IPS DF 4.7 (cell line): ENCODE results near the gene CTF1.
"Not testable (repeated sequence)": the region's sequence is repeated elsewhere in the genome, so short reads cannot be mapped to it uniquely, and the experiment has no call there.

Experiments
- DNase-seq: peaks from one replicate; pipeline ENCODE4 v3.0.0-alpha.2; 2013; ENCODE audit warnings: low spot score; ENCODE audit errors: extremely low read depth

The CTF1 gene, protein sequence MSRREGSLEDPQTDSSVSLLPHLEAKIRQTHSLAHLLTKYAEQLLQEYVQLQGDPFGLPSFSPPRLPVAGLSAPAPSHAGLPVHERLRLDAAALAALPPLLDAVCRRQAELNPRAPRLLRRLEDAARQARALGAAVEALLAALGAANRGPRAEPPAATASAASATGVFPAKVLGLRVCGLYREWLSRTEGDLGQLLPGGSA

DNA sequence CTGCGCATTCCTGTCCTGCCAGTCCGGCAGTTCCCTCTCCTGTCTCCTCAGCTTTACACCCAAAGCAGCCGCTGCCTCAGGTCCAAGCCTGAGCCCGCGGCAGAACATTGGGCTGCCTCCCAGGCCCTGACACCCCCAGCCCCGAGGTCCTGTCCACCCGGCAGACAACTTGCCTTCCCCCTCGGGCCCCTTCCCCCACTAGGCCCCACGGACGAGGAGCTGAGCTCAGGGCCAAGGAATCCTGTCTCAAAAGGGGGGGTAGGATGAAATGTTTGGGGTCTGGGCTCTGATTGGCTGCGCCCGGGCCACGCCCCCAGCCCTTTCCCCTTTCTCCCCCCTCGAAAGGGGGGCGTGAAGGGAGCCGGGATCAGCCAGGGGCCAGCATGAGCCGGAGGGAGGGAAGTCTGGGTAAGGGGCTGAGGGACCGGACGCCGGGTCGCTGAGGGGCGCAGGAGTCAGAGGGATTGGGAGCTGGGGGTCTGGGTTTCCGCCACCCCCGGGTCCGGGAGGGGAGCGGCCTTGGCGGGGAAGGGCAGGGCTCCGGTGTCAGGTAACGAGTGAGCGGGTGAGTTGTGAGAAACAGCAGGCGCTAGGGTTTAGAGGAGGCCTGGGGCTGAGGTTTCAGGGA, at the start of gene CTF1:
TSS of gene CTF1 (plus strand) at position 354 of the 628 bp plus-strand sequence. CDS start at position 384, 30 bp downstream.
- DNase-seq = no peak

DNA sequence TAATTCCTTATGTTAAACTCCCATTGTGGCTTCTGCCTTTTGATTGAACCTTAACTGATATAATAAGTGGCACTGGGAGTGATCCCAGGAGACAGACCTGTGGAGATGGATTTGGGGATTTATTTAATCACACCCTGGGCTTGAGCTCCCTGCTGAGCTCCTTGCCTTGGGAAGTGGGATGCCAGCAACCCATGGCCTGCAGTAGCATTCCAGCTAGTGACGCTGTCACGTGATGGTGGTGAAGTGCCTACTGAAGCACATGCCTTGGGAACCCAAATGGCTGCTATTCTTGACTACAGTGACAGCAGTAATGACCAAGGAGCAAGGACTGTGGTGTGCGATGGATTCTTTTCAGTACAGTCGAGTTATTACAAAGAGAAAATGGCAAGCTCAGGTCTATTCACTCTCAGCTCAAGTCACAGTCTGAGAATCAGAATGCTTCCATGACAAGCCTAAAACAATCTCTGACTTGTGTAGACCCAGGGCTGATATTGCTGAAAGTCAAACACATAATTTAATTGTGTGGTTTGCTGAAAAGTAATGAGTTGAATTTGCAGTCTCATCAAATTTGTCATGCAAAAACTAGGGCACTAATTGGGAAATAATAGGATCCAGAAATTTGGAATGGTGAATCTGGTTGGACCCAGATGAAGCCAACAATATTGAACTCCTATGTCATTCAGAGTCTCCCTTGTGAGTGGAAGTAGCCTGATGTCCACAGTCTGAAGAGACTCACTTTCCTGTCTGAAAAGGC, 49.6 kb upstream of the CTF1 start:
- DNase-seq = no peak

DNA sequence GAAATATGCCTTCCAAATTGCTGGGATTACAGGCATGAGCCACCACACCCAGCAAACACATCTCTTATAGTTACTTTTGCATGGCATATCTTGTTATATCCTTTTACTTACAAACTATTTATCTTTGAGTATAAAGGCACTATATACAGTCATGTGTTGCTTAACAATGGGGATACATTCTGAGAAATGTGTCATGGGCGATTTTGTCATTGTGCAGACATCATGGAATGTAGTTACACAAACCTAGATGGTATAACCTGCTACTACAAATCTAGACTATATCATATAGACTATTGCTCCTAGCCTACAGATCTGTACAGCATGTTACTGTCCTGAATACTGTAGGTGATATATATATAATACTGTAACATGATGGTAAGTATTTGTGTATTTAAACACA, 46.2 kb upstream of the CTF1 start:
- DNase-seq = no peak

- no peak for DNase-seq
Measured at GRCh38 chr16:30853758-30854157, 42.7 kb upstream of the CTF1 start.

GRCh38 chr16:30858111-30858495, 38.3 kb upstream of the CTF1 start:
- no peak for DNase-seq

DNA sequence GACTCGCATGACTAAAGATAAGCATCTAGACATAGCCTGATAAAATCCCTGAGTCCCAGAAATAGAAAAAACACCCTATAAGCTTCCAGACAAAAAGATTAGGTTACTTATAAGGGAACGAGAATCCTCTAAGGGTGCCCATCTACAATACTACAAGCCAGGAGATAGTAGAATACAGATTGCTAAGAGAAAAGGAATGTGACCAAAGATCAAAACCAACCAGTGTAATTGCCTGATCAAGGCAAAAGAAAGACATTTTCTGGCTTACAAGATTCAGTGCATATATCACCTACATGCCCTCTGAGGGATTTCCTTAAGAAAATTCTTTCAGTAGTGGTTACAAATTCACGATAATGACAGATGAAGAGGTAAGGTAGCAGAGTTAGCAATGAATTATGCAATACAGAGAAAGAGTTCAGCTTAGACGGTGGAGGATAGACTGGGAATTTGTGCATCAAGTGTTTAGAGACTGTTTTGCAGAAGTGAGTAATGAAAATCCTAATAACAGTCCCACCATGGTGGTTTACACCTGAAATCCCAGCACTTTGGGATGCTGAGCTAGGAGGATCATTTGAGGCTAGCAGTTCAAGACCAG, 37.5 kb upstream of the CTF1 start:
- DNase-seq = no peak

DNA sequence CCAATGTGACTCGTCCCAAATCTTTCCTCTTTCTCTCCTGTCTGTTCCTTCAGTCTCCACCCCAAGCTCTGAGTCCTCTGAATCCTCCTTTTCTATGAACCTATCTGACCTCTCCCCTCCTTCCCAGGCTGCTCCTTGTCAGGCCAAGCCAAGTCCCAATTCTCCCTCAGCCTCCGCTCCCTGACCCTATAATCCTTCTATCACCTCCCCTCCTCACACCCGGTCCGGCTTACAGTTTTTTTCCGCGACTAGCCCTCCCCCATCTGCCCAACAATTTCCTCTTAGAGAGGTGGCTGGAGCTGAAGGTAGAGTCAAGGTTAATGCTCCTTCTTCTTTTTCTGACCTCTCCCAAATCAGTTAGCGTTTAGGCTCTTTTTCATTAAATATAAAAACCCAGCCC, 35.7 kb upstream of the CTF1 start:
- DNase-seq = not testable (repeated sequence)

- not testable (repeated sequence) for DNase-seq
Measured at GRCh38 chr16:30863178-30863577, 33.2 kb upstream of the CTF1 start.

DNA sequence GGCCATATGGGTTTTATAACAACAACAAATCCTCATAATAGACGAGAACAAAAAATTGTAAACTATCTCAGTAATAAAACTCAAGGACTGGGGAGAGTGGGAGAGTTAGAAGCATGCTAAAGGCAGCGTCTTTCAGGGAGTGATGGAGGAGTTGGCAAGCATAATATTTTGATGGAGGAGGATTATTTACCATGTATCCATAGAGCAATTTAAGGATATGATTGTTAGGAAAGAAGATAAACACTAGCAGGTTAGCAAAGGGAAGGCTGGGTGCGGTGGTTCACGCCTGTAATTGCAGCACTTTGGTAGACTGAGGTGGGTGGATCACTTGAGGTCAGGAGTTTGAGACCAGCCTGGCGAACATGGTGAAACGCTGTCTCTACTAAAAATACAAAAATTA, 30.4 kb upstream of the CTF1 start:
- no peak for DNase-seq

DNA sequence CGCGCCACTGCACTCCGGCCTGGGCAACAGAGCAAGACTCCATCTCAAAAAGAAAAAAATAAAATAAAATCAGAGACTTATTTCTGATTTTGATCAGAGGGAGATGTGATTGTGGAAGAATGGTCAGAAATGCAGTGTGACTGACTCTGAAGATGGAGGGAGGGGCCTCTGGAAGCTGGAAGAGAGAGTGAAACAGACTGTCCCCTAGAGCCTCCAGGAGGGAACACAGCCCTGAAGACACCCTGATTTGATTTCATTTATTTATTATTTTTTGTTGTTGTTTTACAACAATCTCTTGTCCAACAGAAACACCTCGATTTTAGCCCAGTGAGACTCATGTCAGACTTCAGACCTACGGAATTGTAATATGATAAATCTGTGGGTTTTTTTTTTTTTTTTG, 28.7 kb upstream of the CTF1 start:
- DNase-seq = no peak

- no peak for DNase-seq
Measured at GRCh38 chr16:30870904-30871303, 25.5 kb upstream of the CTF1 start.

DNA sequence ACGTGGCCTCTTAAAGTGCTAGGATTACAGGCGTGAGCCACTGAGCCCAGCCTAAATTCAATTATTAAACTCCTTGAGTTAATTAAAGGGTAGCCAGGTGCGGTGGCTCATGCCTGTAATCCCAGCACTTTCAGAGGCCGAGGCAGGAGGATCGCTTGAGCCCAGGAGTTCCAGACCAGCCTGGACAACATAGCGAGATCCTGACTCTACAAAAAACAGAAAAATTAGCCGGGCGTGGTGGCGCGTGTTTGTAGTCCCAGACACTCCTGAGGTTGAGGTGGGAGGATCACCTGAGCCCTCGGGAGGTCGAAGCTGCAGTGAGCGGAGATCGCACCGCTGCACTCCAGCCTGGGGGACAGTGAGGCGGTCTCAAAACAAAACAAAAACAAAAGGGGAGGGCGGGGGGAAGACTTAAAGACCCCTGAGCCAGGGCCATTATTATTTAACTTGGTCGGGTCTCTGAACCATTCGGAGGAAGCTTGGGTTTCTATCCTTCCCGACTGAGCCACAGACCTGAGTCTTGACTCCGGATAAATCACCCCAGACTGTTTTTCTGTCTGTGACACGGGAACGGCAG, 22.1 kb upstream of the CTF1 start:
- DNase-seq = no peak

DNA sequence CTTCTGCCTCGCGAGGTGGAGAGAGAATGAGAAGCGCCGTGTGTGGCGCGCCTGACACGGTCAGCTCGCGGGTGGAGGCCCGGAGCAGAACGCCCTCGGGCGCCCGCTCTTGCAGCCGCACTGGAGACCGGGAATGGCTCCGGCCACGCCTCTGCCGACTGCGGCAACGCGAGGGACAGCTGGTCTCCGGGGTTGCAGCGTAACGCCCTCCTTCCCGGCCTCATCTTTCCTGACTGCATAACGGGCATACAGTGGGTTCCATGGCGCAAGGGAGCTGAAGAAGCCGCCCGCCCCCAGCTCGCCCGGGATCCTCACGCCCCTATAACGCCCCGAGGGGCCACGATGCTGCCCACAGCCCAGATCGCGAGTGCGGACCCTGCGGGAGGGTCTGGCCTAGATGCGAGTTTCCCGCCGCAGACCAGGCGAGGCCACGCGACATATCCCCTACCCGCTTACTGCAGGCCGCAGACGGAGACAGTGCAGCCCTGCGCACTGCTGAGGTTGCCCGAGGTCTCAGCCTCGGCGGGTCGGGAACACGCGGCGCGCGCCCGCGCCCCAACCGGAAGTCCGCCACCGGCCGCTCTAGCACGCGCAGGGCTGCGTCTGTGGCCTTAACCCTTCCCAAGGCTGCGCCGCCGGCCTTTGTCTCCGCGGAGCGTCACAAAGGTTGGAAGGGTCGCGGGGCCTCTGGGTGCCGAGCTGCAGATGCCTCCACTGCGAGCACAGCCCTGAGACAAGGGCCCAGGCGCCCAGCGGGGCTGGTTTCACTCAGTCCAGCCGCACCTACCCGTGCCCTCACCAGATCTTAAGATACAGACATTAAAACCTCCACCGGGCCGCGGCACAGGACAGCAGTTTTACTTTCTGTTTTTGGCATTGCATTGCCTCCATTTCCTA, 21.3 kb upstream of the CTF1 start:
- no peak for DNase-seq

- DNase-seq = no peak
Measured at GRCh38 chr16:30875871-30876801, 20.3 kb upstream of the CTF1 start.

GRCh38 chr16:30876867-30877266, 19.5 kb upstream of the CTF1 start:
- DNase-seq = no peak

DNA sequence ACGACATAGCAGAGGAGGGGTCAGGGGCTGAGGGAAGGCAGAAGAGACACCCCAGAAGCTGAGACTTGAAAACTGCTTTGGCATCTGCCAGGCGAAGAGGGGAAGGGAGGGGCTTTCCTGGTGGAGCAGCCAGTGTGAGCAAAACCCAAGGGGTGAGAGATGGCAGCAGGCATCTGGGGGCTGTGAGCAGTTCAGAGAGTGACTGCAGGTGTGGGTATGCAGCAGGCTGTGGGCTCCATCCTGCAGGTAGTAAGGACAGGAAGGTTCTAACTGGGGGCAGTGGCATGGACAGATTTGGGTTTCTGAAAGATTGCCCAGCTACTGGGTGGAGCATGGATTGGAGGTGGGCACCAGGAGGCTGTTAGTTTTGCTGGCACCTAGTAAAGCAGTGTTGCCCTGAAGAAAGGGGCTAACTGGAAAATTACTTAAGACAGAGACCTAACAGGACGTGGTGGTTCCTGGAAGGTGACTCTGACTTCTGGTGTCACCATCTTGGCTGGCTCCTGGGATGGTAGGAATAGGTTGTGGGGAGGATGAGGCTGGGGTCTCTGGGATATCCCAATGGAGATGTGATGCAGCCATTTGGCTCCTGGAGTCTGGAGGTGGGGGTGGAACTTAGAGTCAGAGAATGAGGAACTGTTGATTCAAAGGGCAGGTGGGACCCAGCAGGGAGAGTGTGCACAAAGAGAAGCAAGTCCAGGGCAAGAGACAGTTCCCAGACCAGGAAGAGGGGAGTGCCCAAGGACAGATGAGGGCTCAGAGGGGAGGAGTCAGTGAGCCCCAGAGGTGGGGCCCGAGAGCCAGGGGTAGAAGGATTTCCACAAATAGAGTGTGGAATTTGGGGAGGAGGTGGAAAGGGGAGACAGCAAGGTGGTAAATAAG, 13.7 kb upstream of the CTF1 start:
- DNase-seq = no peak

DNA sequence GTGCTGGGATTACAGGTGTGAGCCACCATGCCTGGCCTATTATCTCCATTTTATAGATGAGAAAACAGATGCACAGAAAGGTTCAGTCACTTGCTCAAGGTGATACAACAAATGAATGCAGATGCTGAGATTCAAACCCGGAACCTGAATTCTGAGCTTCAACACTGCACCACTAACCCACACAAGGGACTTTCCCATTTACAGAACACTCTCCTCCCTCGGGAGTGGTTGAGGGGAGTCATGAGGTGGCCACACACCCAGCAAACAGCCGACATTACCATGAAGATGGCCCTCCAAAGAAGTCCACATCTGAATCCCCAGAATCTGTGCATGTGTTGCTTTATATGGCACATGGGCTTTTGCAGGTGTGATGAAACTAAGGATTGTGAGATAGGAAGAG, 11.7 kb upstream of the CTF1 start:
- DNase-seq = no peak

DNA sequence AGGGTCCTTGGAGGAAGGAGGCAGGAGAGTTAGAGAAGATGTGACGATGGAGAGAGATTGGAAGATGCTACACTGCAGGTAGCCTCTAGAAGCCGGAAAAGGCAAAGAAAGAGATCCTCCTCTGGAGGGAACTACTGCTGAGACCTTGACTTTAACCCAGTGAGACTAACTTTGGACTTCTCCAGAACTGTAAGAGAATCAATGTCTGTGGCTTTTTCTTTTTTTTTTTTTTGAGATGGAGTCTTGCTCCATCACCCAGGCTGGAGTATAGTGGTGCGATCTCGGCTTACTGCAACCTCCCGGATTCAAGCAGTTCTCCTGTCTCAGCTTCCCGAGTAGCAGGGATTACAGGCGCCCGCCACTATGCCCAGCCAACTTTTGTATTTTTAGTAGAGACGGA, 11.2 kb upstream of the CTF1 start:
- DNase-seq = no peak

DNA sequence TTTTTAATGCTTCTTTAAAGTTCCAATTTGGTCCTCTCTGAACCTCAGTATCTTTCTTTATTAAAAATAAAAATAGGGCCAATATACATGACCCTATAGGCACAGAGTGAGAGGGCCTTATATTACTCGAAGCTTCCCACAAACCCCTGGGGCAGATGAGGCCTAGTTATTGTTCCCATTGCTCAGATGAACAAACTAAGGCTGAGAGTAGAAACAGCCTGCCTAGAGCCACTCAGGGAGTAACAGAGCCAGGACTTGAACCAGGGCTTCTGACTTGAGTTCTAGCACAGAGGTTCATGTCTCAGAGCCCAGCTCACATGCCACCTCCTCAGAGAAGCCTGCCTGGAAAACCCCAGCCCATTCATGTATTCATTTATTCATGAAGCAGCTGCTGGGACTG, 10.3 kb upstream of the CTF1 start:
- no peak for DNase-seq
